HFF-Myc (cell line): Measurements from ENCODE around the gene MCTP1.

ENCODE experiments used
- DNase-seq: peaks from one replicate; pipeline ENCODE4 v3.0.0-alpha.2; 2011; ENCODE audit warnings: low read depth; ENCODE audit errors: extremely low read depth
- H3K4me3 ChIP-seq: replicated peaks from 2 replicates; pipeline ENCODE4 v1.5.1; 2011; ENCODE audit warnings: low read depth, mild to moderate bottlenecking, control low read depth, low read length
- CTCF ChIP-seq: IDR thresholded peaks from 2 replicates; pipeline ENCODE4 v1.5.1; 2012; ENCODE audit warnings: mild to moderate bottlenecking, low read depth, low read length, control low read depth; ENCODE audit errors: missing control alignments

The MCTP1 gene

GRCh38 chr5:95114305-95114704, 170.6 kb downstream of the MCTP1 start:
- DNase-seq: no peak
- no peak for TF ChIP-seq CTCF
- no peak overlapping the region for H3K4me3 ChIP-seq

GRCh38 chr5:95113489-95113888, 171.4 kb downstream of the MCTP1 start:
- no peak overlapping the region for H3K4me3 ChIP-seq
- no peak for DNase-seq

GRCh38 chr5:95111141-95111540, 173.8 kb downstream of the MCTP1 start:
- no peak for DNase-seq
- no peak for TF ChIP-seq CTCF
- no peak overlapping the region for H3K4me3 ChIP-seq

More at GRCh38 chr5:95113489-95113888, 171.4 kb downstream of the MCTP1 start:
- no peak for TF ChIP-seq CTCF

GRCh38 chr5:95110118-95110517, 174.8 kb downstream of the MCTP1 start:
- no peak for DNase-seq
- no peak overlapping the region for H3K4me3 ChIP-seq
- no peak for TF ChIP-seq CTCF

GRCh38 chr5:95107138-95107537, 177.8 kb downstream of the MCTP1 start:
- TF ChIP-seq CTCF: no peak
- DNase-seq: no peak
- no peak overlapping the region for H3K4me3 ChIP-seq

- no peak for TF ChIP-seq CTCF
- no peak overlapping the region for H3K4me3 ChIP-seq
- DNase-seq: no peak
Measured at GRCh38 chr5:95105638-95106037, 179.3 kb downstream of the MCTP1 start.

- no peak for DNase-seq
- no peak for TF ChIP-seq CTCF
- no peak overlapping the region for H3K4me3 ChIP-seq
Measured at GRCh38 chr5:95102687-95103086, 182.2 kb downstream of the MCTP1 start.
